ENCODE measurements around the gene SMURF2. TPM values are rescaled to one million over a fixed set of nuclear protein-coding genes. Genes with fewer than 3 reads are reported as not detected.

Gene SMURF2
- polyA plus RNA-seq, 3 donors from 2014 or later: 8.1 to 8.5 (median 8.3) TPM

DNA sequence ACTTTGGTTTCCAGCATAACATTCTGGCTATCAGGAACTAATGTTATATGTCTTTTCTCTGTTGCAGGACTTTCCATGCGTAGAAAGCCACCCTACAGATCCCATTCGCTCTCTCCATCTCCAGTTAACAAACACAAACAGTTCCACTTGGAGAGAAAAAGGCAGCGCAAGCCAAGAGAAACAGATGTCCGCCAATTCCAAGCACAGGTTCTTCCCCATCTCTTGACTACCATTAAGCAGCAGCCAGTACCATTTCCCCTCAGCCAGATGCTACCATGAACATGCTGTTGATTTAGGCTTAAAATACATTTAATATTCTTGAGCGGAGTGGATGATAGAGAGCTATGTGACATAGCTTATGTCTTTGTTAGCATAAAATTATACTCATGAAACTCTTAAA is 132.9 kb downstream of the SMURF2 start:
- no peak for DNase-seq

DNA sequence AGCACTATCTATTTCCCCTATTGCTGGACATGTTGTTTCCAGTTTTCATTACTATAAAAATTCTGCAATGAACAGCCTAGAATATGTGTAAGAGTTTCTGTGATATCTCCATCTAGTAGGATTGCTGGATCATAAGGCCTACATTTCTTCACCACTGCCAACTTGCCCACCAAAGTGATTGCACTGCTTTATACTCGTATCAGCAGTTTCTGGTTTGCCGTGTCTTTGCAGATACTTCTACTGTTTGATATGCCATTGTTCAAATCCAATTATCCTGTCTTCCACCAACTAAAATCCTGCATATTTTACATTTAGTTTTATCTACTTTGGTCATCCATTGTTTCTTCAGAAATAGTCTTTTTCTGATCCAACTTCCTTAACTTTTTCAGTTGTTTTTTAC is 134.2 kb downstream of the SMURF2 start:
- Mint-ChIP-seq H3K9me3 (no peaks in the 10 kb centered on the region), H3K4me3 (no peak overlapping the region), H3K4me1 (peaks cover 0 to 6% of the 10 kb centered on the region in 2 donors), H3K27me3 (ENCODE audit: low read depth in 3 of 3) (peaks cover 0 to 2% (median 0%) of the 10 kb centered on the region in 3 donors), H3K27ac (no peak overlapping the region), H3K36me3 (peaks cover 21 to 66% (median 51%) of the 10 kb centered on the region in 3 donors)
- DNase-seq: no peak

More for the DNA sequence above, 132.9 kb downstream of the SMURF2 start:
- H3K27me3 Mint-ChIP-seq (ENCODE audit: low read depth in 3 of 3): peaks cover 0 to 1% (median 0%) of the 10 kb centered on the region in 3 donors
- no peaks in the 10 kb centered on the region for H3K9me3 Mint-ChIP-seq
- no peak overlapping the region for H3K4me3 Mint-ChIP-seq
- no peaks in the 10 kb centered on the region for H3K4me1 Mint-ChIP-seq
- H3K36me3 Mint-ChIP-seq: peaks cover 17 to 64% (median 50%) of the 10 kb centered on the region in 3 donors
- no peak overlapping the region for H3K27ac Mint-ChIP-seq

DNA sequence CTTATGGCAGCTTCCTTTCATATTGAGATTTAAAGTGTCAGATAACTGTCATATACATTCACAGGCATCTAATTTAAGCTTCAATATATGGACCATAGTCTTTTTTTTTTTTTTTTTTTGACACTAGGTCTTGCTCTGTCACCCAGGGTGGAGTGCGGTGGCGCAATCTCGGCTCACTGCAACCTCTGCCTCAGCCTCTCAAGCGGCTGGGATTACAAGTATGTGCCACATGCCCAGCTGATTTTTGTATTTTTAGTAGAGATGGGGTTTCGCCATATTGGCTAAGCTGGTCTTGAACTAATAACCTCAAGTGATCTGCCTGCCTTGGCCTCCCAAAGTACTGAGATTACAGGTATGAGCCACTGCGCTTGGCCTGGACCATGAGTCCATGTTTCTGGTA is 141.7 kb downstream of the SMURF2 start:
- DNase-seq: no peak
- H3K4me1 Mint-ChIP-seq: peaks cover 0 to 19% of the 10 kb centered on the region in 2 donors
- peaks cover 24 to 31% (median 27%) of the 10 kb centered on the region in 3 donors for H3K36me3 Mint-ChIP-seq
- peaks cover 0 to 1% (median 0%) of the 10 kb centered on the region in 3 donors for H3K27me3 Mint-ChIP-seq (ENCODE audit: low read depth in 3 of 3)
- no peak overlapping the region for H3K27ac Mint-ChIP-seq
- no peak overlapping the region for H3K4me3 Mint-ChIP-seq
- no peaks in the 10 kb centered on the region for H3K9me3 Mint-ChIP-seq

DNA sequence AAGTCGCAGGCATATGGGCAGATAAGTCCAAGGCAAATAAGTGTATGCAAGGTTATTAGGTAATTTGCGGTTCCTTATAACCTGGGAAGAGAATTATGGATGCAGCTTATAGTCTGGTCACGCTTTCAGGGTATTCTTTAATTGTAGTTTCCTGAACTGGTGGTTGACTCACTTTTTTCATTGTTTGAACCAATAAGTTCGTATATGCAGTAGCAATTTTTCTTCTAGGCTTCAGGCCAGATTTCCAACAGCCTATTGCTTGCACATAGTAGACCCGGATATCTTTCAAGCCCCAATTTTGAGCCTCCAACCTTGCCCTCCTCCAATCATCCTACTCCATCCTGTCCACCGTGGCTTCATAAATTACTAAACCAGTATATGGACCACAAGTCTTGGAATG is 142.5 kb downstream of the SMURF2 start:
- H3K4me1 Mint-ChIP-seq: peaks cover 0 to 23% of the 10 kb centered on the region in 2 donors
- peaks cover 0 to 1% (median 0%) of the 10 kb centered on the region in 3 donors for H3K27me3 Mint-ChIP-seq (ENCODE audit: low read depth in 3 of 3)
- DNase-seq: no peak
- peaks cover 28 to 32% (median 30%) of the 10 kb centered on the region in 3 donors for H3K36me3 Mint-ChIP-seq
- no peak overlapping the region for H3K27ac Mint-ChIP-seq
- no peak overlapping the region for H3K4me3 Mint-ChIP-seq
- no peaks in the 10 kb centered on the region for H3K9me3 Mint-ChIP-seq

DNA sequence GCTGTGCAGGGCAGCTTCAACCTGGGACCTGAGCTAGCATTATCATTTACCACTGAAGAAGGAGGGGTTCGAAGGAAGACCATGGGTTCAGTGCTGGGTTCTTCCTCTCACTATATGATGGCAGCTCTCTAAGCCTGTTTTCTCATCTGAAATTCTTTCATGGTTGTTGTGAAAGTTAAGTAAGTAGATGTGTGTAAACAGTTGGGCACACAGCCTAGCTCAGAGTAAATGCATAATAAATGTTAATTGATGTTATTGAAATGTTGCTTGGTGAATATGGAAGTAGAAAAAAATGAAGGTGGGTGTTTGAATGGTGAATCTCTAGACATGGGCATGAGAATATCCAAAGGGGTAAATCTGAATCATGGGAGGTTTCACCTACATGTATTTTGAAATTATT is 146.3 kb downstream of the SMURF2 start:
- no peaks in the 10 kb centered on the region for H3K27me3 Mint-ChIP-seq (ENCODE audit: low read depth in 3 of 3)
- H3K4me1 Mint-ChIP-seq: peaks cover under 1 to 30% of the 10 kb centered on the region in 2 donors
- H3K27ac Mint-ChIP-seq: peak overlapping the region in 3 of 6 donors; percentile 18 to 23 (median 18)
- DNase-seq: no peak
- H3K36me3 Mint-ChIP-seq: peaks cover 19 to 37% (median 20%) of the 10 kb centered on the region in 3 donors
- H3K9me3 Mint-ChIP-seq: no peaks in the 10 kb centered on the region
- H3K4me3 Mint-ChIP-seq: no peak overlapping the region

DNA sequence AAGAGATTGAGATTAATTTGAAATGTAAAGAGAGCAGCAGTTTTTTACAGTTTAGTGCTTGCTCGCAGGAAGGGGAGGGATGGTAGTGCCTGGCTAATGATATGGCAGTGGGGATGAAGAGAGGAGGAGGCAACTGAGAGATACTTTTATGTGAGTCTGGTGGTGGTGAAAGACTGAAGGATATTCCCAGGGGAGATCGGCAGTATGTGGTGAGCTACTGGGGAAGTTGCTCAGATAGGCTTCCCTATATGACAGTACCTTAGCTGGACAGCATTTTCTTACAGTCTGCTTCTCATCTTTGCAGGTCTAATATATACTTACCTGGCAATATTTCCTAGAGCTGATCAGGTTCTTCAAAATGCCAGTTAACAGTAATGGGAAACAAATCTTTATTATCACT is 146.7 kb downstream of the SMURF2 start:
- H3K27me3 Mint-ChIP-seq (ENCODE audit: low read depth in 3 of 3): no peaks in the 10 kb centered on the region
- H3K9me3 Mint-ChIP-seq: no peaks in the 10 kb centered on the region
- H3K4me1 Mint-ChIP-seq: peaks cover 3 to 31% of the 10 kb centered on the region in 2 donors
- no peak overlapping the region for H3K4me3 Mint-ChIP-seq
- no peak for DNase-seq
- peak overlapping the region in 2 of 6 donors; percentile 18 for H3K27ac Mint-ChIP-seq
- H3K36me3 Mint-ChIP-seq: peaks cover 19 to 41% (median 20%) of the 10 kb centered on the region in 3 donors

DNA sequence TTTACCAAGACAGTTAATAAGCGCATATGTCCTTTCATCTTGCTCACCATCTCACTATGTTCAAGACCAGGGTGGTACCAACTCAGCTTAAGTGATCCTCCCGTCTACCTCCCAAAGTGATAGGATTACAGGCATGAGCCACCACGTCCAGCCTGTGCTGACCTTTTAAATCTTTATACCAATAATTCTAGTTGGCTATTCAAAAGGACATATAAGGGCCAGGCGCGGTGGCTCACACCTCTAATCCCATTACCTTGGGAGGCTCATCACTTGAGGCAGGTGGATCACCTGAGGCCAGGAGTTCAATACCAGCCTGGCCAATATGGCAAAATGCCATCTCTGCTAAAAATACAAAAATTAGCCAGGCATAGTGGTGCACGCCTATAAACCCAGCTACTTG is 152.9 kb downstream of the SMURF2 start:
- peaks cover 28 to 55% of the 10 kb centered on the region in 2 donors for H3K4me1 Mint-ChIP-seq
- H3K9me3 Mint-ChIP-seq: peaks cover 0 to 4% (median 0%) of the 10 kb centered on the region in 6 donors
- DNase-seq: no peak
- no peak overlapping the region for H3K4me3 Mint-ChIP-seq
- H3K36me3 Mint-ChIP-seq: peaks cover 15 to 46% (median 22%) of the 10 kb centered on the region in 3 donors
- H3K27ac Mint-ChIP-seq: no peak overlapping the region
- H3K27me3 Mint-ChIP-seq (ENCODE audit: low read depth in 3 of 3): peaks cover 30 to 34% (median 30%) of the 10 kb centered on the region in 3 donors

DNA sequence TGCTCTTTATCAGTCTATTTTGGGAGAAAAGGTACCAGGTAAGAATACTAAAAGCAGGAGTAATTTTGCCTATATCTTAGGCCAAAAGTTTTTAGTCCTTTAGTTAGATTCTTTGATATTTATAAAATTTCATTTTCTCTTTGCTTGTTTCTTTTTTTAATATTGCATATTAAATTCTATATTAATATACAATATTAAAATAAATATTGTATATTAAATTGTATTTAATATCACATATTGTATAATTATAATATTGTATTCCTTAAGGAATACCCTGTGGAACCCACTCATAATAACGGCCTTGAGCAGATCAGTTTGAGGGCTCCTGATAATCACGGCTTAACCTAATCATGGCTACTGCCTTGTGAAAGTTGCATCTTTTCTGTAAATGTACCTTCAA is 153.4 kb downstream of the SMURF2 start:
- H3K9me3 Mint-ChIP-seq: peaks cover 0 to 4% (median 0%) of the 10 kb centered on the region in 6 donors
- H3K36me3 Mint-ChIP-seq: peaks cover 16 to 46% (median 27%) of the 10 kb centered on the region in 3 donors
- no peak for DNase-seq
- H3K27ac Mint-ChIP-seq: peak overlapping the region in 2 of 6 donors; percentile 49 to 55
- peaks cover 35 to 39% (median 35%) of the 10 kb centered on the region in 3 donors for H3K27me3 Mint-ChIP-seq (ENCODE audit: low read depth in 3 of 3)
- peaks cover 33 to 55% of the 10 kb centered on the region in 2 donors for H3K4me1 Mint-ChIP-seq
- peak overlapping the region; percentile 18 to 61 (median 53) for H3K4me3 Mint-ChIP-seq

DNA sequence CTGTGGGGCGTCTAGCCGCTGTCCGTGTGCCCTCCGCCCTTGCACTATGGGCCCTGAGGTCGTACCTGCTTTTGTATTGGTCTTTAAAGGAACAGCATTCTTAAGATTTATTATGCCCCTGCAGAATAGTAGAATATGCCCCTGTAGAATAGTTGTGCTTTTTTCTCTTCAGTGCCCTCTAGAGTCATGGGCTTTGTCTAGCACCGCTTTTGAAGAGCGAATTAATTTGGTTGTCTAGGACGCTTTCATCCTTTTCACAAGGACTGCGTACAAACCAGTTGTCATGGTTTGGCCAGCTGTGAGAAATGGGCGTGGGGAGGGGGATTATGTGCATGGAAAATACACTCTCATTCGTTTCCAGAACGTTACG is 154.7 kb downstream of the SMURF2 start:
- H3K27ac Mint-ChIP-seq: peak overlapping the region; percentile 99 to 100 (median 100)
- peaks cover 45 to 61% of the 10 kb centered on the region in 2 donors for H3K4me1 Mint-ChIP-seq
- peak overlapping the region; percentile 99 to 100 (median 99) for H3K4me3 Mint-ChIP-seq
- peaks cover 0 to 4% (median 0%) of the 10 kb centered on the region in 6 donors for H3K9me3 Mint-ChIP-seq
- DNase-seq: peak; percentile 57 to 62 (median 59)
- H3K27me3 Mint-ChIP-seq (ENCODE audit: low read depth in 3 of 3): peaks cover 35 to 47% (median 41%) of the 10 kb centered on the region in 3 donors
- H3K36me3 Mint-ChIP-seq: peaks cover 27 to 54% (median 39%) of the 10 kb centered on the region in 3 donors

DNA sequence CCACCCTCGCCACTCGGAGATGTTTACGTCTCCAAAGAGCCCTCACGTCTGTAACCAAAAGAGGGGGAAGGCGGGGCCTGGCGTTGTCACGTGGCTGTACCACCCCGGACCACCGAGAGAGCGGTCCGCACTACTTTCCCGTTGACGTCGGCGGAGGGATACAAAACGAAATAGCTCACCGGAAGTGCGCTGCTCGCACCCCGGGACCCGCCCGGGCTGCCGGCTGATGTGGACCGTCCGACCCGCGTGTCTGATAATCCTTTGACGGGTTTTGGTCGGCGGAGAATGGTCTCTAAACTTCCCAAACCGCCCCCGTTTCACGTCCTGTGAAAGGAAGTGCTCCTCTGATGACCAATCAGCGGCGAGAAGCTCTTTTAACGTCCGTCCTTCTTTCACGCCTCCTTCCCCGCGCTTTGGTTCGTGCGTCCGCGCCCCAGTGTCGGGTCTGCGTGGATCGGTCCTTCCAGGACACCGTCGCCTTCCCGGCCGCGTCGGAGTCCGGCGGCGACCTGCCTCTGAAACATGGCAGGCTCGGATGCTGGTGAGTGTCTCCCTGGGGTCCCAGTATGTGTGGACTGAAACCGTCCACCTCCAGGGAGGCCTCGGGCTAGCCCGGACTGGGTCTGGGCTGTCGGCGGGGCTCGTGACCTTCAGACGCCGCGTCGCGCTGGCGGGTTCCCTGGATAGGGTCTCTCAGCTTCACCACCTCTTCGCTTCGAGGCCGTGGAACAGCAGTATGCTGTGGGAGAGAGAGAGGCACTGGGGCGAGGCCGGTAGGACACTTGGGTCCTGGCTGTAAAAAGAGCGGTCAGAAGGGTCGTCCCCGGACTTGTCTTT is 155.3 kb downstream of the SMURF2 start, which contains the start of gene CEP95:
CEP95 (plus strand) TSS at position 402 of the 837 bp plus-strand sequence; CDS start at position 523, 121 bp downstream.
- Mint-ChIP-seq H3K27ac (peak within 1 kb of the TSS; percentile 99 to 100 (median 100)), H3K9me3 (peaks cover 0 to 4% (median 0%) of the 10 kb centered on the region in 6 donors), H3K4me1 (peaks cover 51 to 67% of the 10 kb centered on the region in 2 donors), H3K4me3 (peak within 1 kb of the TSS; percentile 99 to 100 (median 99)), H3K27me3 (ENCODE audit: low read depth in 3 of 3) (peaks cover 35 to 53% (median 46%) of the 10 kb centered on the region in 3 donors), H3K36me3 (peaks cover 33 to 57% (median 45%) of the 10 kb centered on the region in 3 donors)
- peak; percentile 96 to 98 (median 98) for DNase-seq

DNA sequence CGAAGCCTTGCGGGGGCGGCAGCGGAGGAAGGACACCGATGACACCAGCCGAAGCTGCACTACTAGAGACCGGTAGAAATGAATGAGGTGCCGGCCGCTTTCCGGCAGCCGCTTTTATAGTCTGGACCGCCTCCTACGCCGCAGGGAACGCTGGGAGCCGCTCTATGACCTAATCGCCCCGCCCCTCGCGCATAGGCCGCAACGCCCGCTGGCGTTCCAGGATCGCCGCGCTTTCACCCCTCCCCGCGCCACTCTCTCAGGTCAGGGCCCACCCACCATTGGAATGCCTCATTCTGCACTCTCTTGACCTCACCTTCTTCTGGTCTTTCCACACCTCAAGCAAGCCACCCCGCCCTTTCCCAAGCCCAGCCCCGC is 155.9 kb downstream of the SMURF2 start, which contains the start of gene DDX5:
DDX5 (minus strand) TSS at position 89 of the 375 bp plus-strand sequence. CDS start 170 bp downstream, outside the sequence.
- peaks cover 53 to 73% of the 10 kb centered on the region in 2 donors for H3K4me1 Mint-ChIP-seq
- peaks cover 35 to 58% (median 51%) of the 10 kb centered on the region in 3 donors for H3K36me3 Mint-ChIP-seq
- H3K4me3 Mint-ChIP-seq: peak within 1 kb of the TSS; percentile 99 to 100 (median 99)
- peak within 1 kb of the TSS; percentile 99 to 100 (median 100) for H3K27ac Mint-ChIP-seq
- H3K27me3 Mint-ChIP-seq (ENCODE audit: low read depth in 3 of 3): peaks cover 38 to 59% (median 50%) of the 10 kb centered on the region in 3 donors
- peak; percentile 96 to 98 (median 97) for DNase-seq
- peaks cover 0 to 4% (median 0%) of the 10 kb centered on the region in 6 donors for H3K9me3 Mint-ChIP-seq

DNA sequence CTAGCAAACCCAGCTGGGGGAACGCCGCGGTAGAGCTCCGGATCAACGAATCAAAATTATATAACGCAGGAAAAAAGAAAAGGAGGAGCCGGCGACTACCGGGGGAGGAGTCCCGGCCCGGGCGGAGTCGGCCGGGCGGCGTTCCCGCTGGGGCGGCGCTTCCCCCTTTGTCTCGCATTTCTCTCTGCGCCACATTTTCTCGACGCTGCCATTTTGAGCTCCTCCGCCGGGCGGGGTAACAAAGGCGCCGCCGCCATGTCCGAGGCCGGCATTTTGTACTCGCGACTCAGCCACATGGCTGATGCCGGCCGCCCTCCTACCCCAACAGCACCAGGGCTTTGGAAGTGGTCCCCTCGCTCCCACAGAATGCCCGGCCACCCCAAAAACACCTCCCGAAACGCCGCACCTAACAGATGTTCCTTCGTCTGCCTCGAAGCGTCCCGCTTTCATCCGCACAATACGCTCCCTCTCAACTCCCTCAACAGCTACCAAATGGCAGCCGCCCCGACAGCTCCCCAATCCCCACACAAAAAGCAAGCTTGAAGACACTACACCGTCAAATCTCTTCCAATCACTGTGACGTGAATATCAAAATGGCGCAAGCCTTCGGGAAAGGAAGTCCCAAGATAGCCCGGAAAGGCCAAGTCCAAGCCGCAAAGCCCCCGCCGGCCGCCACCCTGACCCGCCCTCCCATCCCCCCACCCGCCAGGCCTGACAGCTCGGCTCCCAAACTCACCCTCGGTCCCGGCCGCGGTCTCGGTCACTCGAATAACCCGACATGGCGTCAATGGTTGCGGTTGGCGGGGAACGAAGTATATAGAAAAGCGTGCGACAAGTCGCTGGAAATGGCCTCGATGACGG is 156.5 kb downstream of the SMURF2 start:
- Mint-ChIP-seq H3K9me3 (peaks cover 0 to 4% (median 0%) of the 10 kb centered on the region in 6 donors), H3K4me1 (peaks cover 52 to 78% of the 10 kb centered on the region in 2 donors), H3K27ac (peak overlapping the region; percentile 99 to 100 (median 100)), H3K36me3 (peaks cover 35 to 60% (median 55%) of the 10 kb centered on the region in 3 donors), H3K4me3 (peak overlapping the region; percentile 99 to 100 (median 99)), H3K27me3 (ENCODE audit: low read depth in 3 of 3) (peaks cover 40 to 65% (median 56%) of the 10 kb centered on the region in 3 donors)
- DNase-seq: peak; percentile 87 to 91 (median 90)

Data from immature natural killer cell (primary cell).